SK-N-SH treated with all-trans-retinoic acid at 6 μM for 48 hours (cell line): ENCODE measurements around the gene DMD.

Source experiments
- ARNTL ChIP-seq: fragments of 450-650 bp; formaldehyde crosslinking; IDR thresholded peaks from 2 replicates; pipeline ENCODE4 v1.5.0; 2020; ENCODE audit warnings: low read depth, mild to moderate bottlenecking, moderate library complexity, borderline replicate concordance
- BACH2 ChIP-seq: fragments of 250-450 bp; sonication (Bioruptor Pico); IDR thresholded peaks from 2 replicates; pipeline ENCODE4 v1.9.0; 2021; ENCODE audit warnings: mild to moderate bottlenecking, borderline replicate concordance
- ISL1 ChIP-seq: fragments of 250-450 bp; sonication (Bioruptor Pico); IDR thresholded peaks from 2 replicates; pipeline ENCODE4 v2.1.2; 2022; ENCODE audit warnings: mild to moderate bottlenecking, moderate library complexity
- OSR1 ChIP-seq: fragments of 250-450 bp; sonication (Bioruptor Pico); IDR thresholded peaks from 2 replicates; pipeline ENCODE4 v1.8.0; 2022; ENCODE audit warnings: moderate library complexity, mild to moderate bottlenecking, inconsistent platforms
- PPARA ChIP-seq: fragments of 250-450 bp; sonication (Bioruptor Pico); IDR thresholded peaks from 2 replicates; pipeline ENCODE4 v1.5.0; 2020; ENCODE audit warnings: mild to moderate bottlenecking, borderline replicate concordance
- TCF4 ChIP-seq: fragments of 250-450 bp; sonication (Bioruptor Pico); IDR thresholded peaks from 2 replicates; pipeline ENCODE4 v1.8.0; 2021; ENCODE audit warnings: mild to moderate bottlenecking, moderate library complexity, borderline replicate concordance
- TOX ChIP-seq: fragments of 250-450 bp; sonication (Bioruptor Pico); IDR thresholded peaks from 2 replicates; pipeline ENCODE4 v1.8.0; 2021; ENCODE audit warnings: mild to moderate bottlenecking, moderate library complexity, borderline replicate concordance
- ZC3H10 ChIP-seq: fragments of 250-450 bp; sonication (Bioruptor Pico); IDR thresholded peaks from 2 replicates; pipeline ENCODE4 v1.5.1; 2021; ENCODE audit warnings: mild to moderate bottlenecking, moderate library complexity
- ZFP30 ChIP-seq: fragments of 450-650 bp; formaldehyde crosslinking; IDR thresholded peaks from 2 replicates; pipeline ENCODE4 v1.5.0; 2022; ENCODE audit warnings: mild to moderate bottlenecking, moderate library complexity
- ZNF565 ChIP-seq: fragments of 450-650 bp; formaldehyde crosslinking; conservative IDR thresholded peaks from 2 replicates; pipeline ENCODE4 v1.5.0; 2020; ENCODE audit warnings: low read depth, mild to moderate bottlenecking, moderate library complexity
- ZNF70 ChIP-seq: fragments of 450-650 bp; formaldehyde crosslinking; IDR thresholded peaks from 2 replicates; pipeline ENCODE4 v1.5.0; 2020; ENCODE audit warnings: mild to moderate bottlenecking, moderate library complexity
- ZNF8 ChIP-seq: fragments of 450-650 bp; formaldehyde crosslinking; IDR thresholded peaks from 2 replicates; pipeline ENCODE4 v1.5.0; 2020; ENCODE audit warnings: mild to moderate bottlenecking, moderate library complexity
- TF ChIP-seq, protein P1 (sequence below): fragments of 250-450 bp; sonication (Bioruptor Pico); IDR thresholded peaks from 2 replicates; pipeline ENCODE4 v1.8.0; 2020; ENCODE audit warnings: mild to moderate bottlenecking, moderate library complexity, borderline replicate concordance
- TF ChIP-seq, protein P2 (sequence below): fragments of 250-450 bp; sonication (Bioruptor Pico); IDR thresholded peaks from 2 replicates; pipeline ENCODE4 v1.5.1; 2020; ENCODE audit warnings: low read depth, mild to moderate bottlenecking, moderate library complexity

DNA sequence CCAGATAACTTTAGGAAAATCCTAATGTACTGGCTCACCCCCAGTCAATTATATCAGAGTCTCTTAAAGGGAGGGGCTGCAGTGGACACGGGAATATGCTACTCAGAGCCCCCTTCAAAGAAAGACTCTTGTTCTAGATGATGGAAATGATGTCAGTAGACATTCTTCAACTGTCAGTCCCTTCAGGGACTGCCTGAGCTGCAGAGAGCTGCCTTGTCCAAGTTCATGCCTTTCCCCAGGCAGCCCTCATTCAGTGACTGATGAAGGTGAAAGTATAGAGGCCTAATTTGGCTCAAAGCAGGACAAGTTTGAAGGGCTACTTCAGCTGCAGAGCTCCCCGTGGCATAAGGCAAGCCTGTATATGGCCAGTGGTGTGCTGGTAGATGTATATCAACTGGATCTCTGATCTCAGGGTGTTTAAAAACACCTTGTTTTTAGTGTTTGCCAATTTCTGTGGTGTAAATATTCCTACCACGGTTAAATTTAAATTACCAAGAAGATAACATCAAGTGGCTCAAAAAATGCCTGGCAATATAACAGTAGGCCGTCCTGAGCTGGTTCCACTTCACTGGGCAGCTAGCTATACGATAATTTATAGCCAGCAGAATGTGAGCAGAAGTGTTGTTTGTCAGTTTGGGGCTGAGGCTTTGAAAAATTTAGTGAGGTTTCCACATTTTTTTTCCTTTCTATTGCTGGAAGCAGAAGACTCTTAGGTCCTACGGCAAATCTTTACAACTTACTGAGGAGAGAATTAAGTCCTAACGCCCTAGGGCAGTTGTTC is 1390.7 kb downstream of the DMD start:
- TF ChIP-seq, protein P1, sequence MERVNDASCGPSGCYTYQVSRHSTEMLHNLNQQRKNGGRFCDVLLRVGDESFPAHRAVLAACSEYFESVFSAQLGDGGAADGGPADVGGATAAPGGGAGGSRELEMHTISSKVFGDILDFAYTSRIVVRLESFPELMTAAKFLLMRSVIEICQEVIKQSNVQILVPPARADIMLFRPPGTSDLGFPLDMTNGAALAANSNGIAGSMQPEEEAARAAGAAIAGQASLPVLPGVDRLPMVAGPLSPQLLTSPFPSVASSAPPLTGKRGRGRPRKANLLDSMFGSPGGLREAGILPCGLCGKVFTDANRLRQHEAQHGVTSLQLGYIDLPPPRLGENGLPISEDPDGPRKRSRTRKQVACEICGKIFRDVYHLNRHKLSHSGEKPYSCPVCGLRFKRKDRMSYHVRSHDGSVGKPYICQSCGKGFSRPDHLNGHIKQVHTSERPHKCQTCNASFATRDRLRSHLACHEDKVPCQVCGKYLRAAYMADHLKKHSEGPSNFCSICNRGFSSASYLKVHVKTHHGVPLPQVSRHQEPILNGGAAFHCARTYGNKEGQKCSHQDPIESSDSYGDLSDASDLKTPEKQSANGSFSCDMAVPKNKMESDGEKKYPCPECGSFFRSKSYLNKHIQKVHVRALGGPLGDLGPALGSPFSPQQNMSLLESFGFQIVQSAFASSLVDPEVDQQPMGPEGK = no peak
- TF ChIP-seq PPARA (CRISPR knock-in tag) (no peak), ARNTL (CRISPR knock-in tag) (no peak), ISL1 (CRISPR knock-in tag) (no peak), ZFP30 (CRISPR knock-in tag) (no peak), BACH2 (CRISPR knock-in tag) (no peak), ZNF8 (no peak), TCF4 (CRISPR knock-in tag) (no peak), TOX (CRISPR knock-in tag) (no peak), ZNF565 (CRISPR knock-in tag) (no peak), OSR1 (CRISPR knock-in tag) (no peak), ZNF70 (no peak), ZC3H10 (no peak)
- TF ChIP-seq, protein P2, sequence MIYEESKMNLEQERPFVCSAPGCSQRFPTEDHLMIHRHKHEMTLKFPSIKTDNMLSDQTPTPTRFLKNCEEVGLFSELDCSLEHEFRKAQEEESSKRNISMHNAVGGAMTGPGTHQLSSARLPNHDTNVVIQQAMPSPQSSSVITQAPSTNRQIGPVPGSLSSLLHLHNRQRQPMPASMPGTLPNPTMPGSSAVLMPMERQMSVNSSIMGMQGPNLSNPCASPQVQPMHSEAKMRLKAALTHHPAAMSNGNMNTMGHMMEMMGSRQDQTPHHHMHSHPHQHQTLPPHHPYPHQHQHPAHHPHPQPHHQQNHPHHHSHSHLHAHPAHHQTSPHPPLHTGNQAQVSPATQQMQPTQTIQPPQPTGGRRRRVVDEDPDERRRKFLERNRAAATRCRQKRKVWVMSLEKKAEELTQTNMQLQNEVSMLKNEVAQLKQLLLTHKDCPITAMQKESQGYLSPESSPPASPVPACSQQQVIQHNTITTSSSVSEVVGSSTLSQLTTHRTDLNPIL (CRISPR knock-in tag) = no peak
